ENCODE measurements around the gene AGBL4.
"Not testable (repeated sequence)": the region's sequence is repeated elsewhere in the genome, so short reads cannot be mapped to it uniquely, and the experiment has no call there.

The AGBL4 gene

GRCh38 chr1:49995734-49996133, 28.0 kb downstream of the AGBL4 start:
- TF ChIP-seq TSHZ2 (CRISPR knock-in tag; IDR thresholded peaks at IDR 0.05), result no peak
- TF ChIP-seq CREB5 (CRISPR knock-in tag; IDR thresholded peaks at IDR 0.05; ENCODE audit: low read depth), result no peak
- TF ChIP-seq ZC3H10 (CRISPR knock-in tag; IDR thresholded peaks at IDR 0.05), result no peak
- TF ChIP-seq CSDC2 (CRISPR knock-in tag; IDR thresholded peaks at IDR 0.05), result no peak
- TF ChIP-seq ZFP30 (CRISPR knock-in tag; IDR thresholded peaks at IDR 0.05), result no peak
- no peak for TF ChIP-seq BACH2 (CRISPR knock-in tag; IDR thresholded peaks at IDR 0.05; ENCODE audit: borderline replicate concordance)
- TF ChIP-seq ZFP3 (CRISPR knock-in tag; IDR thresholded peaks at IDR 0.05), result no peak
- TF ChIP-seq SNAI2 (CRISPR knock-in tag; IDR thresholded peaks at IDR 0.05), result no peak
- TF ChIP-seq ESRRG (CRISPR knock-in tag; IDR thresholded peaks at IDR 0.05), result no peak
- TF ChIP-seq PPARA (CRISPR knock-in tag; IDR thresholded peaks at IDR 0.05; ENCODE audit: borderline replicate concordance), result no peak
- TF ChIP-seq TOX (CRISPR knock-in tag; IDR thresholded peaks at IDR 0.05; ENCODE audit: borderline replicate concordance), result no peak
- ATAC-seq, result no peak

GRCh38 chr1:49971088-49971487, 52.7 kb downstream of the AGBL4 start:
- TF ChIP-seq ZNF8 (CRISPR knock-in tag; IDR thresholded peaks at IDR 0.05), result no peak
- no peak for TF ChIP-seq TCF4 (CRISPR knock-in tag; IDR thresholded peaks at IDR 0.05; ENCODE audit: borderline replicate concordance)
- no peak for TF ChIP-seq ZNF565 (CRISPR knock-in tag; conservative IDR thresholded peaks at IDR 0.05; ENCODE audit: low read depth)
- TF ChIP-seq ZNF70 (CRISPR knock-in tag; IDR thresholded peaks at IDR 0.05), result no peak
- no peak for TF ChIP-seq ISL1 (CRISPR knock-in tag; IDR thresholded peaks at IDR 0.05)
- no peak for TF ChIP-seq OSR1 (CRISPR knock-in tag; IDR thresholded peaks at IDR 0.05)
- no peak for TF ChIP-seq CSRNP3 (CRISPR knock-in tag; IDR thresholded peaks at IDR 0.05)
- no peak for TF ChIP-seq ARNTL (CRISPR knock-in tag; IDR thresholded peaks at IDR 0.05; ENCODE audit: borderline replicate concordance, low read depth)
- TF ChIP-seq ESRRG (CRISPR knock-in tag; IDR thresholded peaks at IDR 0.05), result no peak
- TF ChIP-seq ZFP3 (CRISPR knock-in tag; IDR thresholded peaks at IDR 0.05), result no peak
- TF ChIP-seq CREB5 (CRISPR knock-in tag; IDR thresholded peaks at IDR 0.05; ENCODE audit: low read depth), result no peak
- no peak for ATAC-seq

- no peak for ATAC-seq
- TF ChIP-seq ZFP3 (CRISPR knock-in tag; IDR thresholded peaks at IDR 0.05), result no peak
These were observed 72.4 kb downstream of the AGBL4 start for GRCh38 chr1:49951385-49951784.

- ATAC-seq, result not testable (repeated sequence)
These were observed 108.5 kb downstream of the AGBL4 start for GRCh38 chr1:49915301-49915700.

GRCh38 chr1:49906365-49906764, 117.4 kb downstream of the AGBL4 start:
- TF ChIP-seq ARNTL (CRISPR knock-in tag; IDR thresholded peaks at IDR 0.05; ENCODE audit: borderline replicate concordance, low read depth) (no peak), RARB (CRISPR knock-in tag; IDR thresholded peaks at IDR 0.05) (no peak), ZC3H10 (CRISPR knock-in tag; IDR thresholded peaks at IDR 0.05) (no peak), TSHZ2 (CRISPR knock-in tag; IDR thresholded peaks at IDR 0.05) (no peak), SNAI2 (CRISPR knock-in tag; IDR thresholded peaks at IDR 0.05) (no peak), ZFP3 (CRISPR knock-in tag; IDR thresholded peaks at IDR 0.05) (no peak), ZNF70 (CRISPR knock-in tag; IDR thresholded peaks at IDR 0.05) (no peak), CSDC2 (CRISPR knock-in tag; IDR thresholded peaks at IDR 0.05) (no peak), CREB5 (CRISPR knock-in tag; IDR thresholded peaks at IDR 0.05; ENCODE audit: low read depth) (no peak), BACH2 (CRISPR knock-in tag; IDR thresholded peaks at IDR 0.05; ENCODE audit: borderline replicate concordance) (no peak), PATZ1 (CRISPR knock-in tag; IDR thresholded peaks at IDR 0.05; ENCODE audit: borderline replicate concordance) (no peak), PPARA (CRISPR knock-in tag; IDR thresholded peaks at IDR 0.05; ENCODE audit: borderline replicate concordance) (no peak)
- no peak for ATAC-seq
